Cardiac muscle cell (in vitro differentiated cells and primary cell): ENCODE results near the gene CYP26A1. TPM values are rescaled to one million over a fixed set of nuclear protein-coding genes. Genes with fewer than 3 reads are reported as not detected.

ENCODE experiments used
- DNase-seq, 2 donors: peaks; one replicate each; pipeline versions ENCODE4 v3.0.0 to v3.0.0-alpha.2; 2010 to 2017; ENCODE audit warnings: low read depth in 1 of 2, low spot score in 1 of 2
- H3K27ac ChIP-seq: fragments of 200-600 bp; sonication (generic); 2 replicates; pipeline ENCODE4 v1.5.1; 2016
- H3K27me3 ChIP-seq: fragments of 200-600 bp; sonication (generic); 2 replicates; pipeline ENCODE4 v1.6.0; 2016; ENCODE audit warnings: control low read depth
- H3K36me3 ChIP-seq: fragments of 200-600 bp; sonication (generic); 2 replicates; pipeline ENCODE4 v1.5.1; 2016; ENCODE audit warnings: control low read depth
- H3K4me1 ChIP-seq: fragments of 200-600 bp; sonication (generic); 2 replicates; pipeline ENCODE4 v1.8.1; 2017; ENCODE audit warnings: low read depth, mild to moderate bottlenecking, mixed run types
- H3K4me3 ChIP-seq: fragments of 200-600 bp; sonication (generic); 2 replicates; pipeline ENCODE4 v1.5.1; 2016; ENCODE audit warnings: mild to moderate bottlenecking
- H3K9me3 ChIP-seq: fragments of 200-600 bp; sonication (generic); 2 replicates; pipeline ENCODE4 v1.5.1; 2017; ENCODE audit warnings: low read depth, mild to moderate bottlenecking, control low read depth
- CTCF ChIP-seq: IDR thresholded peaks from 2 replicates; pipeline ENCODE4 v1.5.1; 2012; ENCODE audit warnings: low read depth, mild to moderate bottlenecking, low read length
- polyA plus RNA-seq: library from polyadenylated mRNA; unstranded; fragments of >200 nt; fragmentation: Nextera tagmentation; extraction: Ambion mirVana; gene quantifications from 2 replicates; pipeline ENCODE4 v1.2.1, GENCODE V29; 2016
- total RNA-seq: library from RNA; depleted of rRNA; stranded (reverse); fragments of >200 nt; gene quantifications from 2 replicates; pipeline ENCODE4 v1.2.3, GENCODE V29; 2016

CYP26A1 gene
- total and polyA plus RNA-seq, 2 experiments from 2014 or later: 1.2 to 3.0 TPM

GRCh38 chr10:93062514-93063143 lies 11.1 kb upstream of the CYP26A1 start:
- H3K27me3 ChIP-seq: peaks cover 100% of the 10 kb centered on the region
- no peak overlapping the region for H3K27ac ChIP-seq
- no peaks in the 10 kb centered on the region for H3K4me1 ChIP-seq
- no peaks in the 10 kb centered on the region for H3K9me3 ChIP-seq
- H3K4me3 ChIP-seq: peak overlapping the region; percentile 19
- no peaks in the 10 kb centered on the region for H3K36me3 ChIP-seq
- peak; percentile 61 to 75 for DNase-seq
- TF ChIP-seq CTCF: peak; percentile 63

- DNase-seq: no peak
- Histone ChIP-seq H3K4me3 (peak overlapping the region; percentile 19), H3K36me3 (no peaks in the 10 kb centered on the region), H3K27me3 (peaks cover 100% of the 10 kb centered on the region), H3K9me3 (no peaks in the 10 kb centered on the region), H3K27ac (no peak overlapping the region), H3K4me1 (peaks cover 4% of the 10 kb centered on the region)
- TF ChIP-seq CTCF: no peak
Observed at GRCh38 chr10:93063144-93063976, 10.3 kb upstream of the CYP26A1 start.

- no peak overlapping the region for H3K27ac ChIP-seq
- H3K27me3 ChIP-seq: peaks cover 100% of the 10 kb centered on the region
- no peak for DNase-seq
- H3K9me3 ChIP-seq: no peaks in the 10 kb centered on the region
- H3K4me3 ChIP-seq: no peak overlapping the region
- no peak for TF ChIP-seq CTCF
- H3K4me1 ChIP-seq: peaks cover 4% of the 10 kb centered on the region
- no peaks in the 10 kb centered on the region for H3K36me3 ChIP-seq
Observed at GRCh38 chr10:93063977-93064660, 9.6 kb upstream of the CYP26A1 start.

GRCh38 chr10:93064874-93065660 lies 8.6 kb upstream of the CYP26A1 start:
- Histone ChIP-seq H3K27ac (no peak overlapping the region), H3K27me3 (peaks cover 100% of the 10 kb centered on the region), H3K36me3 (no peaks in the 10 kb centered on the region), H3K4me3 (no peak overlapping the region), H3K4me1 (peaks cover 4% of the 10 kb centered on the region), H3K9me3 (no peaks in the 10 kb centered on the region)
- no peak for DNase-seq
- no peak for TF ChIP-seq CTCF
